GM11168 (cell line): ENCODE measurements around the gene CHCHD6.

ENCODE experiments used
- in situ Hi-C: fragments of 300-500 bp; cut with MboI; formaldehyde crosslinking; loops from one replicate; pipeline ENCODE4 v1.12.0; 2022; ENCODE audit warnings: low sequenced_read_pairs; ENCODE audit not compliant: unreplicated experiment

CHCHD6 gene

GRCh38 chr3:126733061-126733430, 29.0 kb downstream of the CHCHD6 start:
- in situ Hi-C loops = no loop called here

GRCh38 chr3:126734106-126734723, 30.2 kb downstream of the CHCHD6 start:
- in situ Hi-C loops = no loop called here

- in situ Hi-C loops = no loop called here
Observed at GRCh38 chr3:126737527-126737926, 33.5 kb downstream of the CHCHD6 start.

GRCh38 chr3:126742057-126742456, 38.0 kb downstream of the CHCHD6 start:
- in situ Hi-C loops = no loop called here

GRCh38 chr3:126743350-126743749, 39.3 kb downstream of the CHCHD6 start:
- in situ Hi-C loops = no loop called here

GRCh38 chr3:126743781-126744180, 39.7 kb downstream of the CHCHD6 start:
- in situ Hi-C loops = no loop called here

GRCh38 chr3:126745760-126746394, 41.8 kb downstream of the CHCHD6 start:
- in situ Hi-C loops = no loop called here

GRCh38 chr3:126746395-126747177, 42.5 kb downstream of the CHCHD6 start:
- in situ Hi-C loops = no loop called here

- in situ Hi-C loops = no loop called here
Observed at GRCh38 chr3:126747768-126748167, 43.7 kb downstream of the CHCHD6 start.

GRCh38 chr3:126748701-126749546, 44.9 kb downstream of the CHCHD6 start:
- in situ Hi-C loops = no loop called here

GRCh38 chr3:126749547-126749875, 45.5 kb downstream of the CHCHD6 start:
- in situ Hi-C loops = no loop called here

- in situ Hi-C loops = no loop called here
Observed at GRCh38 chr3:126749931-126750755, 46.1 kb downstream of the CHCHD6 start.

GRCh38 chr3:126750756-126751121, 46.7 kb downstream of the CHCHD6 start:
- in situ Hi-C loops = no loop called here

GRCh38 chr3:126751611-126752302, 47.7 kb downstream of the CHCHD6 start:
- in situ Hi-C loops = no loop called here

GRCh38 chr3:126752303-126753190, 48.5 kb downstream of the CHCHD6 start:
- in situ Hi-C loops = no loop called here

- in situ Hi-C loops = no loop called here
Observed at GRCh38 chr3:126753191-126754160, 49.4 kb downstream of the CHCHD6 start.

- in situ Hi-C loops = no loop called here
Observed at GRCh38 chr3:126755866-126756265, 51.8 kb downstream of the CHCHD6 start.
